T1000 (cell line): ENCODE results near the gene PTPRN2.

Source experiments
- DNase-seq: peaks from one replicate; lab custom pipeline; 2025; ENCODE audit warnings: mixed read lengths; lab: John Stamatoyannopoulos, UW

The PTPRN2 gene

DNA sequence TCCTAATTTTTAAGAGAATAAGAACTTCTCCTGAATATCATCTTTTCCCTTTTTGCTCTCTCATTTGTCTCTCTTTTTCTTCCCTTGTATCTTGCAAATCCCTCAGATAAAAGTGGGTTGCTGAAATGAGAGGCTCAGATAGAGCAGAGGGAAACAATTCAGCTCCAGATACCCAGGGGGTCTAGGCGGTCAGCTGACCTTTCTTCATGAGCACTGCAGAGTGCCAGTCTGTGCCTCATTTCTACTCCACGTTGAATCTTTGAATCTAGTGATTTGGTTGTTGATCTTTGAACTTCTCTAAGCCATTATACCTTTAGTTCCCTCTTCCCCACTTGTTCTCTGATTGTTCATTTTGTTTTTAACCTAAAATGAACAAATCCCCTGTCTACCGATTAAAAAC, 572.6 kb downstream of the PTPRN2 start:
- DNase-seq: no peak

DNA sequence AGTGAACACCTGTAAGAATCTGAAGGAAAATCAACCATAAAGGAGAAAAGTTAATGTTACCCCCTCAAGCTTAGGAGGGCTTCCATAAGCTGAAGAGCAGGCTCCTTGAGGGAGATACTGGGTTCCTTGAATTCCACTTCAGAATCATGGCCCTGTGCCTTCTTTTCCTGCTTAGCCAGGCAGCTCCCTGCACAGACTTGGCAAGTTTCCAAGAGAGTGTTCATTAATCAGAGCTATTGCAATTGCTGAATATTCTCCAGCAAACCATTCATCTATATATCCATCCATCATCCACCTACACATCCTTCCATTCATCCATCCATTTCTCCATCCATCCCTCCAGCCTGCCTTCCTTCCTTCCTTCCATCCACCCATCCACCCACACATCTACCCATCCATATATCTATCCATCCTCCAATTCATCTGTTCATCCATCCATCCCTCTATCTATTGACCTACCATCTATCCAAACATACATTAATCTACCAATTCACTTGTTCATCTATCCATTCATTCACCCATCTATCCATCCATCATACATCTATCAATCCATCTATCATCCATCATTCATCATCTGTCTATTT, 574.4 kb downstream of the PTPRN2 start:
- no peak for DNase-seq

- DNase-seq: no peak
These were observed 575.7 kb downstream of the PTPRN2 start for GRCh38 chr7:158011941-158012340.

DNA sequence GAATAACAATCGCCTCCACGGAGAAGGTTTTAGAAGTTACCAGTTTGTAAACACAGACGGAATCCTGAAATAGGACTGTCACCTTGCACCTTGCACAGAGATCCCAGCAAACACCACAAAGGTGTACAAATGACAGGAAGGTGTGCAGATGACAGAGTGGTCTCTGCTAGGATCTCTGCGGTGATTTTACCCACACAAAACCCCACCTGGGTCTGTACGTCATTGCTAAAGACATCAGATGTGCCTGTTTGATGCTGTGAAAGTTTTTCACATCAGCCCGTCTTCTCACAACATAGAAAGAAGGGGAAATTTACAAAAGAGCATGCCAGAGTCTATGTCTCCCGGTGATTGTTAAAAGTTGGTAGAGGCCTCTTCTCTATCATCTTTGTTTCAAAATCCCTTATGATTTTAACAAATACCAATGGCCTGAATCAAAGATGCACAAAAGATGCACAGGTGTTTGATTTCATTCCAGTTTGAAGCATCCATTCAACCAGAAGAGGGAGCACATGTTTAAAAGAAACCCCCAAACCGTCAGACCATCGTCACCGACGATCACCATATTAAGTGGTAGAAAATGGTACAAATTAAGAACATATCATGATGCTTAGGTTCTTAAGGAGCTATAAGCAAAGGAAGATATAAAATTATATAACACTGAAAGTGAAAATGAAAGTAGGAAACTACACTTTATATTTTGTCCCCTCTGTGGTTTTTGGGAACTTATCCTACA, 576.5 kb downstream of the PTPRN2 start:
- no peak for DNase-seq

GRCh38 chr7:158009886-158010285, 577.7 kb downstream of the PTPRN2 start:
- DNase-seq: no peak

DNA sequence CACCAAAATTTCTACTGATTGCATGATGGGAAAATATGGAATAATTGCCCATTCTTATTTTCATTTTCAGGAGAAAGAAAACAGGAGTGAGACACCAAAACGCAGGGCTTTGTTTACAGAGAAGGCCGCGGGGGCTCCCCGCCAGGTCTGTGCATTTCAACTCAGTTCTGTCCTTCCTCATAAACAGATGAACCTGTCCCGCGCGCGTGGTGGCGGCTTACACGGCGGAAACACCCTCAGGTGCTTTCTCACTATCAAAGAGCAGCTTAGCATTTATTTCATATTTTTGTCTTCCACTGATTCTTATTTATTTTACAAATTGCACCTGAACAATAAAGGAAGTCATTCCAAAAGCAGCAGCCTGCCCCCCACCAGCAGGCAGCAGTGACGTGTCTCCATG, 579.4 kb downstream of the PTPRN2 start:
- no peak for DNase-seq

DNA sequence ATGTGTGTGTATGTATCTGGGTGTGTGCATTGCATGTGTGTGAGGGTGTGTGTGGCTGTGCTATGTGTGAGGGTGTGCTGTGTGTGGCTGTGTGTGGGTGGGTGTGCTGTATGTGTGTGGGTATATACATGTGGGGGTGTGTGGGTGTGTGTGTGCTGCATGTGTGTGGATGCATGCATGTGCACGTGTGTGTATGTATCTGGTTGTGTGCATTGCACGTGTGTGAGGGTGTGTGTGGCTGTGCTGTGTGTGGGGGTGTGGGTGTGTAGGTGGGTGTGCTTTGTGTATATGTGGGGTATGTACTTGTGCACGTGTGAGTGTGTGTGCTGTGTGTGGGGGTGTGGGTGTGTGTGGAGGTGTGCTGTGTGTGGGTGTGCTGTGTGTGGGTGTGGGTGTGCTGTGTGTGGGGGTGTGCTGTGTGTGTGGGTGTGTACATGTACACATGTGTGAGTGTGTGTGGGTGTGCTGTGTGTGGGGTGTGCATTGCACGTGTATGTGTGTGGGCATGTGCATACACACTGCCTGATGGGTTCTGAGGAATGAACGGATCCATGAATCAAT, 579.8 kb downstream of the PTPRN2 start:
- DNase-seq: no peak

DNA sequence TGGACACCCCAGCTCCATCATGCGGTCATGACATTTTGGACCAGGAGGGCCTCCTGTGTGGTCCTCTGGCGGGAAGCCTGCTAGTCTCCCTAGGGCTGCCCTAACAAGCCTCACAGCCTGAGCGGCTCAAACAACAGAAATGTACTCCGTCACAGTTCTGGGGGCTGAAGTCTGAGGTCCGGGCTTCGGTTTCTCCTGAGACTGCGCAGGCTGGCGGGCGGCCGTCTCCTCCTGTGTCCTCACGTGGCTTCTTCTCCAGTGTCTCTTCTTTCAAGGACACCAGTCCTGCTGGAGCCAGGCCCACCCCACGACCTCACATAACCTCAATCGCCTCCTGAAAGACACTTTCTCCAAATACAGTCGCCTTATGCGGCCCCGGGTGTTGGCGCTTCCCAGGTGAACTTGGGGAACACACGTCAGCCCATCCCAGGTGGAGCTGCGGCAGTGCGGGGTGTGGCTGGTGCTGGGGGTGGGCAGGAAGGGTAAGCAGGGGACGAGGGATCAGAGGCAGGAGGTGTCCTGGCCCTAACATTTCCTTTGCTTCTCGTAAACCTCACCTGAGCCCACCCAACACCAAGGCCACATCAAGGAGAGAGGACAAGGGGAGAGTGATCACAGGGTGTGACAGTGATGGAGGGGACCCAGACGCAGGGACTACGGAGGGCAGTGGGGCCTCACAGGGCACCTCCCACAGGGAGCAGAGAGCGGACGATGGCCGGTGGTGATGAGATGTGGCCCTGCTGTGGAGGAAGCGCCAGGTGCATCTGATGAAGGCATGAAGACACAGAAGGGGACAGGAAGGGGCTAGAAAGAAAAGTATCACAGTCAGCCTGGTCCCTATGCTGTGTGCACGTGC, 580.6 kb downstream of the PTPRN2 start:
- DNase-seq: no peak

GRCh38 chr7:158005531-158005930, 582.1 kb downstream of the PTPRN2 start:
- no peak for DNase-seq

DNA sequence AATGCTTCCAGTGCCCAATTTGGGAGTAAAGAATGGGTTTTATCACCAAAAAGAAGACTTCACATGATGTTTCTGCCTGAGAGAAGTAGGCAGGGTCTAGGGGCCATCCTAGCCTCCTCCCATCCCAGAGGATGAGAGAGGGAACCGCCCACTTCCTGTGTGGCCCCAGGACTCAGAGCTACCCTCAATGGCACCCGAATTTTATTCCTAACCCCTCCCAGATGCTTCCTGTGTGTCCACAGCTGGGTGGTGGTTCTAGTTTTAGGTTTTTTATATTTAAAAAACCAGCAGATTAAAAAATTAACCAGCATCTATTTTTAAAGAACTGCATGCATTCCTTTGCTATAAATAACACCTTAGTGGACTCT, 583.5 kb downstream of the PTPRN2 start:
- DNase-seq: no peak

GRCh38 chr7:158003441-158004122, 584.0 kb downstream of the PTPRN2 start:
- DNase-seq: no peak

- DNase-seq: no peak
These were observed 585.0 kb downstream of the PTPRN2 start for GRCh38 chr7:158002486-158003080.

GRCh38 chr7:158001621-158002320, 585.9 kb downstream of the PTPRN2 start:
- DNase-seq: no peak

GRCh38 chr7:158001003-158001402, 586.6 kb downstream of the PTPRN2 start:
- no peak for DNase-seq

DNA sequence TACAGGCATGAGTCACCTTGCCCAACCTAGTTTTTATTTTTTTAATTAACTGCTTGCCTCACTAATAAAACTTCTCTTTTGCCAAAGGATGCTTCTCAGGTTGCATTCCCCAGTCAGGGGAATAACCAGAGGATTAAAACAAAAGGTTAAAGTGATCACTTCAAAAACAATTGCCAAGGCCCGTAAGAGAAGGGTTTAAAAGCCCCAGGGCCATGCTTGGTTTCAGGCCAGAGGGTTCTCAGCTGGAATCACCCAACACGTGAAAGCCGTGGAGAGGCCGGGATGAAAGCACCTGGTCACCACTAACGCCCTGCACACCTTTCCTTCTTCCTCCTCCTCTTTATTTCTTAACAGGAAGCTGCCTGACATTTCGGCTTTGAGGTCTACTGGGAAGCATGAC, 587.5 kb downstream of the PTPRN2 start:
- DNase-seq: no peak

- no peak for DNase-seq
These were observed 588.6 kb downstream of the PTPRN2 start for GRCh38 chr7:157998884-157999552.

DNA sequence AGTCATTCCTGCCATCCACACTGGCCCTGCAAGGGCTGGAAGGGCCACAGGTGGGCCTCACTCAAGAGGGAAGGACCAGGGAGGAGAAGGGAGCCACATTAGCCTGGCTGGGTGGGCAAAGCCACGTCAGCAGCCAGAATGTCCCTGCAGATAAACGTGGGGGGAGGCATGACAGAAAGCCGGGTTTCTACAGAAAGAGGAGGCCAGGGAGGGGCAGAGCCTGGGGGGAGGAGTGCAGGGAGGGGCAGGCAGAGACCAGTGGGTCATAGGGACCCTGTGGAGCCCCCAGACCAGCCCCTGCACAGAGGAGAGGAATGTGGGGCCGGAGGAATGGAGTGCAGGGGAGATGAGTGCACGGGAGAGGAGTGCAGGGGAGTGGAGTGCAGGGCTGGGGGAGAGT, 590.2 kb downstream of the PTPRN2 start:
- DNase-seq: no peak

GRCh38 chr7:157997080-157997440, 590.6 kb downstream of the PTPRN2 start:
- no peak for DNase-seq

DNA sequence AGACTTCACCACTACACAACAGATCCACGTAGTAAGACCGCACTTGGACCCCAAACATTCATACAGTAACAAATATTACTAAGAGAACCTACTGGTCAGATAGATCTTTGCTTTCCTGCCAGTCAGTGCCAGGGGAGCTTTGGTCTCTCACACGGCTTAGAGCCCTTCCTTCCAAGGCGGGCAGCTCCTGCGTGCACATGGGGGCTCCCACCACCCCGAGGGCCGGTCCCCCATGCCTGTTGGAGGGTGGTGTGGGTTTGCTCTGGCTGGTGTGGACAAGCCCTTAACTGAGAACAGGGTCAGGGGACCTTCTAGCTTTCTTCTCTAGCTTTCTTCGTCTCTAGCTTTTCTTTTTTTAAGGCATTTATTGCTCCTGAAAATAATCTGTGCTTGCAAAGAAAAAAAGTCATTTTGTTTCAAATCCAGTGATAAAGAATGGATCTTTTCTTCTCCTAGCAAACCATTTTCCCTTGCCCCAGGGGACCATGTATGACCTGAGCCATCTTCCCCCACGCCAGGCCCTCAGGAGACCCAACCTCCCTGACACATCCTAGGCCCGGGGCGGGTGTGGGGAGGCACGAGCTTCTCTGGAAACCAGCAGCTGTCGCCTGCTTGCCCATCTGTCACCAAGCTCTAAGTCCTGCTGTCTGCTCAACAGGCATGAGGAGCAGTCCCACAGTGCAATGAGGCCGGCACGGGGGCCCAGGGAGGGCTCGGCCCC, 591.1 kb downstream of the PTPRN2 start:
- DNase-seq: no peak

GRCh38 chr7:157995815-157996214, 591.8 kb downstream of the PTPRN2 start:
- no peak for DNase-seq
